GM04503 (cell line): ENCODE data around the gene COPB2.
A peak's percentile ranks its signal among the peaks of the same experiment; 100 is the strongest.

ENCODE experiments used
- DNase-seq: peaks from one replicate; pipeline ENCODE4 v3.0.0-alpha.2; 2012; ENCODE audit warnings: low read depth

Gene COPB2

GRCh38 chr3:139327861-139328260 is 61.6 kb downstream of the COPB2 start:
- no peak for DNase-seq

GRCh38 chr3:139327231-139327630 is 62.2 kb downstream of the COPB2 start:
- DNase-seq: no peak

GRCh38 chr3:139326707-139327106 is 62.7 kb downstream of the COPB2 start:
- no peak for DNase-seq

- no peak for DNase-seq
Observed at GRCh38 chr3:139326131-139326530, 63.3 kb downstream of the COPB2 start.

- DNase-seq: no peak
Observed at GRCh38 chr3:139325551-139325950, 63.9 kb downstream of the COPB2 start.

- DNase-seq: no peak
Observed at GRCh38 chr3:139324456-139324855, 65.0 kb downstream of the COPB2 start.

- DNase-seq: no peak
Observed at GRCh38 chr3:139323146-139323545, 66.3 kb downstream of the COPB2 start.

GRCh38 chr3:139322346-139322745 is 67.1 kb downstream of the COPB2 start:
- DNase-seq: no peak

GRCh38 chr3:139320551-139321309 is 68.7 kb downstream of the COPB2 start:
- no peak for DNase-seq

- no peak for DNase-seq
Observed at GRCh38 chr3:139319428-139320402, 69.7 kb downstream of the COPB2 start.

- DNase-seq: no peak
Observed at GRCh38 chr3:139318826-139319225, 70.6 kb downstream of the COPB2 start.

- no peak for DNase-seq
Observed at GRCh38 chr3:139318431-139318816, 71.0 kb downstream of the COPB2 start.

GRCh38 chr3:139317660-139318430 is 71.6 kb downstream of the COPB2 start:
- no peak for DNase-seq

GRCh38 chr3:139317215-139317614 is 72.2 kb downstream of the COPB2 start:
- no peak for DNase-seq

GRCh38 chr3:139313921-139314320 is 75.5 kb downstream of the COPB2 start:
- no peak for DNase-seq

- DNase-seq: no peak
Observed at GRCh38 chr3:139312959-139313358, 76.5 kb downstream of the COPB2 start.

GRCh38 chr3:139312416-139312815 is 77.0 kb downstream of the COPB2 start:
- DNase-seq: no peak

GRCh38 chr3:139311557-139311956 is 77.9 kb downstream of the COPB2 start:
- no peak for DNase-seq

- DNase-seq: peak; percentile 98
Observed at GRCh38 chr3:139310474-139310933, 78.9 kb downstream of the COPB2 start.

- DNase-seq: no peak
Observed at GRCh38 chr3:139309880-139310279, 79.6 kb downstream of the COPB2 start.

GRCh38 chr3:139309061-139309591 is 80.3 kb downstream of the COPB2 start:
- DNase-seq: no peak

- no peak for DNase-seq
Observed at GRCh38 chr3:139308560-139308959, 80.9 kb downstream of the COPB2 start.
